ENCODE data around the gene DRC7. TPM values are rescaled to one million over a fixed set of nuclear protein-coding genes. Genes with fewer than 3 reads are reported as not detected.

Gene DRC7
- polyA plus RNA-seq, 1 donor (not counting 4 experiments of a cell fraction or from before 2014, with no cell fraction given), result not detected

- H3K9ac ChIP-seq (ENCODE audit: control insufficient read depth, extremely low read depth, insufficient read depth, low read length), result no peak overlapping the region
- TF ChIP-seq, protein P1, sequence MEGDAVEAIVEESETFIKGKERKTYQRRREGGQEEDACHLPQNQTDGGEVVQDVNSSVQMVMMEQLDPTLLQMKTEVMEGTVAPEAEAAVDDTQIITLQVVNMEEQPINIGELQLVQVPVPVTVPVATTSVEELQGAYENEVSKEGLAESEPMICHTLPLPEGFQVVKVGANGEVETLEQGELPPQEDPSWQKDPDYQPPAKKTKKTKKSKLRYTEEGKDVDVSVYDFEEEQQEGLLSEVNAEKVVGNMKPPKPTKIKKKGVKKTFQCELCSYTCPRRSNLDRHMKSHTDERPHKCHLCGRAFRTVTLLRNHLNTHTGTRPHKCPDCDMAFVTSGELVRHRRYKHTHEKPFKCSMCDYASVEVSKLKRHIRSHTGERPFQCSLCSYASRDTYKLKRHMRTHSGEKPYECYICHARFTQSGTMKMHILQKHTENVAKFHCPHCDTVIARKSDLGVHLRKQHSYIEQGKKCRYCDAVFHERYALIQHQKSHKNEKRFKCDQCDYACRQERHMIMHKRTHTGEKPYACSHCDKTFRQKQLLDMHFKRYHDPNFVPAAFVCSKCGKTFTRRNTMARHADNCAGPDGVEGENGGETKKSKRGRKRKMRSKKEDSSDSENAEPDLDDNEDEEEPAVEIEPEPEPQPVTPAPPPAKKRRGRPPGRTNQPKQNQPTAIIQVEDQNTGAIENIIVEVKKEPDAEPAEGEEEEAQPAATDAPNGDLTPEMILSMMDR (optimal IDR thresholded peaks at IDR 0.05 in 1 of 3, IDR thresholded peaks at IDR 0.05 in 1 of 3, conservative IDR thresholded peaks at IDR 0.05 in 1 of 3; ENCODE audit: extremely low read depth in 1 of 3, insufficient read depth in 2 of 3, low read length in 3 of 3), result no peak
- no peak for TF ChIP-seq EZH2 (IDR thresholded peaks at IDR 0.05; ENCODE audit: low read length)
- dilution Hi-C loops (cut with MboI; ENCODE audit: extremely low pct_ligation_motif_present, low sequenced_read_pairs), result no loop called here
These were observed 66.7 kb downstream of the DRC7 start for GRCh38 chr16:57761301-57761700.

GRCh38 chr16:57761957-57762356 is 67.4 kb downstream of the DRC7 start:
- H2AFZ ChIP-seq (ENCODE audit: control insufficient read depth, low read length), result no peak overlapping the region
- H3K9ac ChIP-seq (ENCODE audit: control insufficient read depth, extremely low read depth, insufficient read depth, low read length), result no peak overlapping the region
- H3K4me2 ChIP-seq (ENCODE audit: control insufficient read depth, extremely low read depth, insufficient read depth, low read depth, low read length), result no peak overlapping the region
- dilution Hi-C loops (cut with MboI; ENCODE audit: extremely low pct_ligation_motif_present, low sequenced_read_pairs), result no loop called here
- H3K27me3 ChIP-seq (ENCODE audit: control insufficient read depth, extremely low read depth, insufficient read depth, low read length), result no peaks in the 10 kb centered on the region
- peaks cover 3% of the 10 kb centered on the region for H4K20me1 ChIP-seq (ENCODE audit: control insufficient read depth, extremely low read depth, insufficient read depth, low read length)
- H3K4me1 ChIP-seq (ENCODE audit: control insufficient read depth, extremely low read depth, insufficient read depth, low read length), result peaks cover 21% of the 10 kb centered on the region
- H3K27ac ChIP-seq (ENCODE audit: control insufficient read depth, insufficient read depth, low read length), result no peak overlapping the region
- no peaks in the 10 kb centered on the region for H3K9me3 ChIP-seq (ENCODE audit: control insufficient read depth, low read depth, low read length)
- H3K9me1 ChIP-seq (ENCODE audit: control insufficient read depth, extremely low read depth, insufficient read depth, low read length), result no peaks in the 10 kb centered on the region
- FAIRE-seq, result no peak
- no peak overlapping the region for H3K4me3 ChIP-seq (ENCODE audit: control insufficient read depth in 2 of 3, extremely low read depth in 1 of 3, insufficient read depth in 2 of 3, low read depth in 1 of 3, low read length in 3 of 3)
- DNase-seq (ENCODE audit: low read depth, low spot score), result no peak
- TF ChIP-seq EZH2 (IDR thresholded peaks at IDR 0.05; ENCODE audit: low read length), result no peak
- TF ChIP-seq, protein P1 (optimal IDR thresholded peaks at IDR 0.05 in 1 of 3, IDR thresholded peaks at IDR 0.05 in 1 of 3, conservative IDR thresholded peaks at IDR 0.05 in 1 of 3; ENCODE audit: extremely low read depth in 1 of 3, insufficient read depth in 2 of 3, low read length in 3 of 3), result no peak
- peaks cover 17 to 46% of the 10 kb centered on the region in 2 experiments for H3K36me3 ChIP-seq (ENCODE audit: control insufficient read depth in 2 of 2, extremely low read depth in 1 of 2, insufficient read depth in 2 of 2, low read length in 2 of 2)
- H3K79me2 ChIP-seq (ENCODE audit: control insufficient read depth, insufficient read depth, low read length), result no peaks in the 10 kb centered on the region

More at GRCh38 chr16:57761301-57761700, 66.7 kb downstream of the DRC7 start:
- no peak overlapping the region for H3K4me2 ChIP-seq (ENCODE audit: control insufficient read depth, extremely low read depth, insufficient read depth, low read depth, low read length)
- H3K36me3 ChIP-seq (ENCODE audit: control insufficient read depth in 2 of 2, extremely low read depth in 1 of 2, insufficient read depth in 2 of 2, low read length in 2 of 2), result peaks cover 19 to 43% of the 10 kb centered on the region in 2 experiments
- FAIRE-seq (no peak), DNase-seq (ENCODE audit: low read depth, low spot score) (no peak)
- no peak overlapping the region for H2AFZ ChIP-seq (ENCODE audit: control insufficient read depth, low read length)
- H3K27ac ChIP-seq (ENCODE audit: control insufficient read depth, insufficient read depth, low read length), result no peak overlapping the region
- H3K9me3 ChIP-seq (ENCODE audit: control insufficient read depth, low read depth, low read length), result no peaks in the 10 kb centered on the region
- H3K27me3 ChIP-seq (ENCODE audit: control insufficient read depth, extremely low read depth, insufficient read depth, low read length), result no peaks in the 10 kb centered on the region
- peaks cover 3% of the 10 kb centered on the region for H4K20me1 ChIP-seq (ENCODE audit: control insufficient read depth, extremely low read depth, insufficient read depth, low read length)
- H3K4me1 ChIP-seq (ENCODE audit: control insufficient read depth, extremely low read depth, insufficient read depth, low read length), result peaks cover 21% of the 10 kb centered on the region
- no peaks in the 10 kb centered on the region for H3K9me1 ChIP-seq (ENCODE audit: control insufficient read depth, extremely low read depth, insufficient read depth, low read length)
- no peaks in the 10 kb centered on the region for H3K79me2 ChIP-seq (ENCODE audit: control insufficient read depth, insufficient read depth, low read length)
- no peak overlapping the region for H3K4me3 ChIP-seq (ENCODE audit: control insufficient read depth in 2 of 3, extremely low read depth in 1 of 3, insufficient read depth in 2 of 3, low read depth in 1 of 3, low read length in 3 of 3)

Measured in keratinocyte (primary cell).